OCI-LY1 (cell line): ENCODE measurements around the gene GFRA4.

Source experiments
- H2AFZ ChIP-seq: fragments of 200-600 bp; sonication (generic), shearing (Covaris generic); 2 replicates; pipeline ENCODE4 v1.6.0; 2014; ENCODE audit warnings: antibody characterized with exemption, mild to moderate bottlenecking, low read length
- H3F3A ChIP-seq: fragments of 200-600 bp; sonication (generic), shearing (Covaris generic); 2 replicates; pipeline ENCODE4 v1.6.0; 2014; ENCODE audit warnings: mild to moderate bottlenecking, antibody characterized with exemption, low read length, moderate library complexity; ENCODE audit not compliant: insufficient read depth
- H3K27ac ChIP-seq: fragments of 200-600 bp; sonication (generic); 2 replicates; pipeline ENCODE4 v1.5.1; 2014; ENCODE audit warnings: low read length, mixed run types, mild to moderate bottlenecking, low read depth; ENCODE audit not compliant: poor library complexity, severe bottlenecking
- H3K27me3 ChIP-seq: fragments of 200-600 bp; sonication (generic); 2 replicates; pipeline ENCODE4 v1.6.0; 2014; ENCODE audit warnings: antibody characterized with exemption, mild to moderate bottlenecking, low read length, moderate library complexity; ENCODE audit not compliant: insufficient read depth
- H3K36me3 ChIP-seq: fragments of 200-600 bp; sonication (generic); 2 replicates; pipeline ENCODE4 v1.6.1; 2014; ENCODE audit warnings: mild to moderate bottlenecking, antibody characterized with exemption, low read length, moderate library complexity, mixed read lengths; ENCODE audit not compliant: insufficient read depth
- H3K4me1 ChIP-seq: fragments of 200-600 bp; sonication (generic); 2 replicates; pipeline ENCODE4 v1.5.1; 2014; ENCODE audit warnings: mild to moderate bottlenecking, low read length, moderate library complexity; ENCODE audit not compliant: insufficient read depth, severe bottlenecking
- H3K4me2 ChIP-seq: fragments of 200-600 bp; sonication (generic), shearing (Covaris generic); 2 replicates; pipeline ENCODE4 v1.6.1; 2014; ENCODE audit warnings: low read length
- H3K4me3 ChIP-seq: fragments of 200-600 bp; sonication (generic); 2 replicates; pipeline ENCODE4 v1.5.1; 2014; ENCODE audit warnings: low read length, low read depth, mild to moderate bottlenecking, mixed read lengths; ENCODE audit not compliant: poor library complexity, severe bottlenecking
- H3K79me2 ChIP-seq: fragments of 200-600 bp; shearing (Covaris generic); 2 replicates; pipeline ENCODE4 v1.6.1; 2016; ENCODE audit warnings: mixed run types, low read length, mixed read lengths; ENCODE audit not compliant: insufficient read depth
- H3K9ac ChIP-seq: fragments of 200-600 bp; sonication (generic), shearing (Covaris generic); 2 replicates; pipeline ENCODE4 v1.6.1; 2014; ENCODE audit warnings: mild to moderate bottlenecking, low read length, mixed read lengths
- H3K9me2 ChIP-seq: fragments of 200-600 bp; sonication (generic), shearing (Covaris generic); 2 replicates; pipeline ENCODE4 v1.6.1; 2014; ENCODE audit warnings: low read depth, mild to moderate bottlenecking, low read length, mixed read lengths
- H3K9me3 ChIP-seq: fragments of 200-600 bp; shearing (Covaris generic); 2 replicates; pipeline ENCODE4 v1.6.1; 2014; ENCODE audit warnings: low read length, mixed read lengths
- H4K20me1 ChIP-seq: fragments of 200-600 bp; sonication (generic), shearing (Covaris generic); 2 replicates; pipeline ENCODE4 v1.6.0; 2016; ENCODE audit warnings: mild to moderate bottlenecking, low read length; ENCODE audit not compliant: insufficient read depth
- CTCF ChIP-seq: fragments of 200-600 bp; sonication (generic), shearing (Covaris generic); IDR thresholded peaks from 2 replicates; pipeline ENCODE4 v1.5.1; 2017; ENCODE audit warnings: mild to moderate bottlenecking, antibody characterized with exemption, low read length, moderate library complexity, mixed read lengths
- EZH2 ChIP-seq: fragments of 200-600 bp; sonication (generic), shearing (Covaris generic); IDR thresholded peaks from 2 replicates; pipeline ENCODE4 v1.8.0; 2017; ENCODE audit warnings: borderline replicate concordance, mixed run types, mild to moderate bottlenecking, antibody characterized with exemption, low read length, moderate library complexity, mixed read lengths

The GFRA4 gene

GRCh38 chr20:3706774-3707507 is 43.7 kb upstream of the GFRA4 start:
- Histone ChIP-seq H3K4me3 (no peak overlapping the region), H3K9ac (no peak overlapping the region)

GRCh38 chr20:3705970-3706739 is 43.0 kb upstream of the GFRA4 start:
- no peak overlapping the region for H3K9ac ChIP-seq
- no peaks in the 10 kb centered on the region for H3K79me2 ChIP-seq
- no peaks in the 10 kb centered on the region for H3K9me2 ChIP-seq
- no peaks in the 10 kb centered on the region for H3K4me1 ChIP-seq
- no peaks in the 10 kb centered on the region; the same call in none of the 2 replicates for H3K27me3 ChIP-seq
- H2AFZ ChIP-seq: no peak overlapping the region
- H3K27ac ChIP-seq: no peak overlapping the region
- TF ChIP-seq CTCF (no peak), EZH2 (no peak)
- no peaks in the 10 kb centered on the region for H3K9me3 ChIP-seq
- no peak overlapping the region for H3K4me3 ChIP-seq
- no peak overlapping the region for H3K4me2 ChIP-seq
- H3K36me3 ChIP-seq: no peaks in the 10 kb centered on the region
- H3F3A ChIP-seq: no peaks in the 10 kb centered on the region
- H4K20me1 ChIP-seq: no peaks in the 10 kb centered on the region

More at GRCh38 chr20:3706774-3707507, 43.7 kb upstream of the GFRA4 start:
- Histone ChIP-seq H3K4me1 (no peaks in the 10 kb centered on the region), H4K20me1 (no peaks in the 10 kb centered on the region), H3K79me2 (no peaks in the 10 kb centered on the region), H3K36me3 (no peaks in the 10 kb centered on the region), H3K9me2 (no peaks in the 10 kb centered on the region), H3K9me3 (no peaks in the 10 kb centered on the region), H2AFZ (no peak overlapping the region), H3K27ac (no peak overlapping the region), H3F3A (no peaks in the 10 kb centered on the region), H3K27me3 (no peaks in the 10 kb centered on the region; the same call in none of the 2 replicates), H3K4me2 (no peak overlapping the region)
- TF ChIP-seq EZH2 (no peak), CTCF (no peak)

- no peaks in the 10 kb centered on the region; the same call in none of the 2 replicates for H3K27me3 ChIP-seq
- no peak overlapping the region for H3K4me3 ChIP-seq
- no peaks in the 10 kb centered on the region for H3K9me3 ChIP-seq
- TF ChIP-seq EZH2 (no peak), CTCF (no peak)
- no peaks in the 10 kb centered on the region for H3F3A ChIP-seq
- H2AFZ ChIP-seq: no peak overlapping the region
- H4K20me1 ChIP-seq: no peaks in the 10 kb centered on the region
- no peak overlapping the region for H3K27ac ChIP-seq
- H3K9me2 ChIP-seq: no peaks in the 10 kb centered on the region
- no peaks in the 10 kb centered on the region for H3K36me3 ChIP-seq
- H3K4me1 ChIP-seq: no peaks in the 10 kb centered on the region
- no peak overlapping the region for H3K9ac ChIP-seq
- H3K79me2 ChIP-seq: no peaks in the 10 kb centered on the region
- H3K4me2 ChIP-seq: no peak overlapping the region
These were observed 42.3 kb upstream of the GFRA4 start for GRCh38 chr20:3705491-3705969.
